Activated CD8-positive, alpha-beta memory T cell treated with anti-CD3 and anti-CD28 coated beads, Interleukin-2, amount 50 U/mL, for 4 hours (primary cell): ENCODE results near the gene DDR1.
"Not testable (repeated sequence)": the region's sequence is repeated elsewhere in the genome, so short reads cannot be mapped to it uniquely, and the experiment has no call there.

Experiments used
- DNase-seq: peaks from one replicate; pipeline ENCODE4 v3.0.0-alpha.2; 2020

DDR1 gene

DNA sequence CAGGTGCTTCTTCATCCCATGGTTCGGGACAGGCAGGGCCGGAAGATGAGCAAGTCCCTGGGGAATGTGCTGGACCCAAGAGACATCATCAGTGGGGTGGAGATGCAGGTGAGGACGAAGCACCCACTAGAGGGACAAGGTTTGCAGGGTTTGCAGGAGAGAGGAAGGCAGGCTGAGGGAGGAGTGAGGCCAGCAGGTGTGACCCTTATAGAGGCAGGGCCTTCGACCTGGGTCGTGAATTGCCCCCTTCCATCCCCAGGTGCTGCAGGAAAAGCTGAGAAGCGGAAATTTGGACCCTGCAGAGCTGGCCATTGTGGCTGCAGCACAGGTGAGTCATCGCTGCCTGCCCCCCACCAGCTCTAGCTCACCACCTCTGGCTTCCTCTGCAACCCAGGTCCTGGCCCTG lies 38.1 kb downstream of the DDR1 start:
- no peak for DNase-seq

DNA sequence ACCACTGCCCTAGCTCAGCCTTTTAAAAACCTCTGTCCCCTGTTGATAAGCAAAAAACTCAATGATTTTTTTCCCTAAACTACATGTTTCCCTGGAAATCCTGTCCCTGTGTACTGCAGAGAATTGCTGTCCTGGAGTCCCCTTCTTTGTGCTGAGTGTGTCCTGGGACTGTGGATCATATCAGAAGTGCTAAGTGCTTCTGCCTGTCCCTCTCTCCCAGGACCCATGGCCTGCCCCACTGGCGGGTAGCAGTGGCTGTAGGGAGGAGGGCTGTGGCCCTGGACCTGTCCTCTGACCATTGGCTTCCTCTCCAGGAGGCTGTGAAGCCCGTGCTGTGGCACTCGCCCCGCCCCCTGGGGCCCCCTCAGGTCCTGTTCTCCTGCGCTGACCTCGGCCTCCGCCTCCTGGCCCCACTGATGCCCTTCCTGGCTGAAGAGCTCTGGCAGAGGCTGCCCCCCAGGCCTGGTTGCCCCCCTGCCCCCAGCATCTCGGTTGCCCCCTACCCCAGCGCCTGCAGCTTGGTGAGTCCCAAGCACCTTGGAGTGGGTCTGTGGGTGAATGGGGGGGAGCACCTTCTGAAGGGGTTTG lies 39.8 kb downstream of the DDR1 start:
- DNase-seq, result not testable (repeated sequence)

DNA sequence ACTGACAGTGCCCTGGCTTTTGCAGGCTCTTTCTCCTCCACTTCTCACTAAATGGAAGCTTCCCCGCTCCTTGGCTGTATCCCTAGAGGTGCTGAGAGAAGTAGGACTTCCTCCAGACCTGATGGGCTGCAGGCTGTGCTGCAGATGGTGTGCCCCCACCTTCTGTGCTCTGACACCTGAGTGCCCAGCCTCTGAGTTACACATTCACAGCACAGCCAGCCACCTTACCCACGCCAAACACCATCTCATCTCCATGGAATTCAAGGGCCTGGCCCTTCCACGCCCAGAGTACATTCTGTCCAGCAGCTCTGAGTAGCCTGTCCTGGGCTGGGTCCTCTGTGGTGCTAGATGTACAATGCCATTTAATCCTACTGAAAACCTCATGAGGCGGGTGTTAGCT lies 42.3 kb downstream of the DDR1 start:
- DNase-seq, result no peak

DNA sequence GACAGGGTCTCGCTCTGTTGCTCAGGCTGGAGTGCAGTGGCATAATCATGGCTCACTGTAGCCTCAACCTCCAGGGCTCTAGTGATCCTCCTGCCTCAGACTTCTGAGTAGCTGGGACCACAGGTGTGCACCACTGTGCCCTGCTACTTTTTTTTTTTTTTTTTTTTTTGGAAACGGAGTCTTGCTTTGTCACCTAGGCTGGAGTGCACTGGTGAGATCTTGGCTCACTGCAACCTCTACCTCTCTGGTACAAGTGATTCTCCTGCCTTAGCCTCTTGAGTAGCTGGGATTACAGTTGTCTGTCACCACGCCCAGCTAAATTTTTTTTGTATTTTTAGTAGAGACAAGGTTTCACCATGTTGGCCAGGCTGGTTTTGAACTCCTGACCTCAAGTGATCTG lies 42.8 kb downstream of the DDR1 start:
- not testable (repeated sequence) for DNase-seq

DNA sequence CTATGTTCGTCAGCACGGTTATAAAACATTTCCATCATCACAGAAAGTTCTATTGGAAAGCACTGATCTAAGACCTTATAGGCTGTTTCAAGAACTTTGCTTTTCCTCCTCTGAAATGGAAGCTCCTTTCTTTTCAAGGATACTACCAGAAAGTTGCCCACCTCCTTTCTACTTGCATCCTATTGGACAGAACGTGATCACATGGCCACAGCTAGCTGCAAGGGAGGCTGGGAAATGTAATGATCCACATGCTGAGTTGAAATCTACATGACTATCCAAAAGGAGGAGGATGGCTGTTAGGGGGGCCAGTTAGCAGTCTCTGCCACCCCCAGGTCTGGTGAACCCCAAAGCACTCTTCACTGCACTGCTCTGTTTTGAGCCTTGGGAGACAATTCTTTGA lies 44.4 kb downstream of the DDR1 start:
- no peak for DNase-seq

DNA sequence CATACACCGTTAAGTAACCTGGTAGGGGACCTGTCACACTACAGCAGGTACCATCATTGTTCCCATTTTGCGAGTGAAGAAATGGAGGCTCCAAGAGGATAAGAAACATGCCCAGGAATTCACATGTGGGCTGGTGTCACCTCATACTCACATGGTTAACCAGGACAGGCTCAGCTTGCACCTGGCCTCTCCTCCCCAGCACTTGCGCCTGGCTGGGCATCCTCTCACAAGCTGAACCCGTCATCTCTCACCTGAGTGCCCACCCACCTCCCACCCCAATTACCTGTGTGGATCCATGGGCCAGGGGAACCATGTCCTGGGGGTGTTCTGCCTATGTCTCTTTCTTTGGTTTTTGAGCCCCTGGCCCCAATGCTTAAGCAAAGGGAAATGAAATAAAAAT lies 46.2 kb downstream of the DDR1 start:
- DNase-seq, result no peak

DNA sequence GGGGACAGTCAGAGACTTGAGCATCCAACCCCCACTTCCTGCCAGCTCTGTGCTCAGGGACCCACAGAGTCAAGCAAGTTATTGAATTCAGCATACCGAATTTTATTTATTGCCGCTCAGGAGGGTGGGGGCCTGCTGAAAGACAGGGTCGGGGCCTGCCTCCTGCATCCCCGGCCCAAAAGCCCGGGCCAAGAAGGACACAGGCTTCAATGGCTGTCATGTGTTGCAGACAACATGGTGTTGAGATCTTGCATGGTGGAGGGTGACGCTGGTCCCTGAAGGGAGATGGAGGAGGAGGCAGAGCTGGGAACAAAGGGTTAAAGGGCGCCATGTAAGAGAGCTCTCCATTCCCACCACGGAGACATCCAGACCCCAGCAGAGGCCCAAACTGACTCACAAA lies 47.0 kb downstream of the DDR1 start:
- no peak for DNase-seq

DNA sequence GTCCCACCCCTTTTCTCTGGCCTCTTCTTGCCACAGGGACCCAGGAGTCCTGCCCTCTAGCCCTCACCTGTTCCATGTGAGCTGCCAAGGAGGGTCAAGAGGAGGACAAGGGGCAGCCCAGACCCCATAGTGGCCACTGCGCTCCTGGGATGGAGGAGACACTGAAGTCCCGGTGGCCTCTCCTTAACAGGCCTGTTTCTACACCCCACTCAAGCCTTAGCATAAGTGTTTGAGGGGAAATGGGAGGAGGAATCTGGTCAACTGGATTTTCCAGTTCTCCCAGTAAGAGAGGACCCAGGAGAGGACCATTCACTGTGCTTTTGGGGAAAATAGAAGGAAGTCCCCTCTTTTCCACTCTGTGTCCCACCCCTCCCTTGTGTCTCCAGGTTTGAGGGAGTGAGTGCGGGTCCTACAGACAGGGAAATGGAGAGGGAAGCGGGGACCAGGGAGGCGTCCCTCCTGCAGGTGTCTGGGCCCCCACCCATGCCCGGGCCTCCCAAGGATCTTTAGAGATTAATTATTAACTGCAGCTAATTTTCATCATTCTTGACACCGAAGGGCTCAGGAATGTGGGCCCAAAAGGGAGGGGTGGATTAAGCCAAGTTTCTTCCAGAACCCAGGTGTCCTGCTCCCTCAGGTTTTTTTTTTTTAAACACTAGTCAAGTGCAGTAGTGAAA lies 47.8 kb downstream of the DDR1 start, which contains the start of gene SFTA2:
Gene SFTA2, minus strand, starts transcription at position 202 of the 677 bp plus-strand sequence. Its CDS starts 74 bp downstream, at position 128.
- no peak for DNase-seq

DNA sequence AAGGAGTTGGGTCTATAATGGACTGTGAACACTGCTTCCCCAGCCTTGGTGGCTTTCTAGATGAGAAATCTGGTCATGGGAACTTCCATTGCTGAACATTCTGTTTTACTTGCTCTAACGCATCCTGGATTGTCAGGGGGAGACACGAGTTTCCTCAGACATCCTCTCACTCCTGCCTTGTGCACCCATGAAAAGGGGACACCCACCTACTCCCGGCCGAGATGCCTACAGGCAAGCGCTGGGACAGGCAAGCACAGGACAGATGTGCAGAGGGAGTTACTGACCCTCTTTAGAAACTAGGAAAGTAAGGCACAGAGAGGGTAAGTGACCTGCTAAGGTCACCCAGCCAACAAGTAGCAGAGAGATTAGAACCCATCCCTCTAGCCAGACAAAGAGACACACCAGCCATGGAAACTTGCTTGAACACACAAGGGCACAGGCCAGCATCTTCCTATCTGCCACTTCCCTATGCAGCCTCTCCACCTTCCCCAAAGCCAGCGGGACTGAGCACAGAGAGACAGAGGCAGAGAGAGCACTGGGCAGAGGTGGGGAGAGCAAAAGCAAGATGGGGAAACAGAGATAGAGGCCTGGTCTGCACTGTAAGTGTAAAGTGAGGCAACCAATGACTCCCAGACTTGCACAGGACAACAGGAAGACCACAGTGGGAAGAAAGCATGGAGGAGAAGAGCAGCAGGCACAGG lies 48.5 kb downstream of the DDR1 start:
- no peak for DNase-seq

DNA sequence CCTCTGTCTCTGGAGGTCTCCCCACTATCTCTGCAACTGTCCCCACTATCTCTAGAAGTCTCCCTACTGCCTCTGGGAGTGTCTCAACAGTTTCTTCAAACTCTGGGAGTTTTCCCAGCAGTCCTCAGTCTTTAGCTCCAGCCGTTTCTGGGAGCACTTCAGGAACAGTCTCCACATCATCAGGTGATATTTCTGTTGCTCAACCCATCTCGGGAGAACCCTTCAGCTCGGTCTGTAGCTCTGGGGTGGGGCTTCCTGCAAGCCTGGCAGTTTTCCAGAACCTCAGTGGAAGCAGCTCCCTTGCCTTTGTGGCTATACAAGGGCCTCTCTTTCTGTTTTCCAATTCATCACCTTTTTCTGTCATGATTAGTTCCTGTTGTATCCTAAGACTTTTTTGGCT lies 50.7 kb downstream of the DDR1 start:
- no peak for DNase-seq

DNA sequence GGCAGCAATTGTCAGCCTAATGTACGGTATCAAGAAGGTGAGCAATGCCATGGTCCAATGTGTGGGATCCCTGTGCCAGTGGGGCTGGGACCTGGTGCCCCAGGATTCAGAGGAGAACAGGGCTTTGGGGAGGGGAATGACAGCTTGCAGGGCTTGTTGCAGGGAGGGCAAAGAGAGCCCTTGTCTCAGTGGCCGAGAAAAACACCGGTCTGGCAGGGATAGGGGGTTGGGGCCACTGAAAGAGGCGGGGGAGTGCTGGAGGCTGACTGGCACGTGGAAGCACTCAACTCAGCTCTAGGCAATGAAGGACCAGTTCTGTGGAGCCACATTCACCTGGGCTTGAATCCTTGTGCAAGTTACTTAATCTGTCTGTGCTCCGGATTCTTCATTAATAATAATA lies 52.9 kb downstream of the DDR1 start:
- no peak for DNase-seq

DNA sequence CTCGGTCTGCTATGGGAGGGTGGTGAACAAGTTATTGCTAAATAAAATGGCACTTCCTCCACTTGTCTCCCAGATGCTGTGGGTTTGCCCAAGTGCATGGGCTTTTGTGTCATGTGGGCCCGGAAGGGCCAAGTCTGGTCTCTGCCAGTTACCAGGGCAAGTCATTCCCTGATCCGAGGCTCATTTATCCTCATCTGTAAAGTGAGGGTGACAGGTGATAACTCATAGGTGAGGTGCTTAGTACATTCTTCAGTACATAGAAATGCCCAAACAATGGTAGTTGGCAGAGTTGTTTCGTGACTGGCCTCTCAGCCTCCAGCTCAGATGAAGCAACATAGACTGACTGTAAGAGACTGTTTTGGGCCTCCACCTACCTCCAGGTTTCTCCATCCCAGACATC lies 54.4 kb downstream of the DDR1 start:
- DNase-seq, result no peak

DNA sequence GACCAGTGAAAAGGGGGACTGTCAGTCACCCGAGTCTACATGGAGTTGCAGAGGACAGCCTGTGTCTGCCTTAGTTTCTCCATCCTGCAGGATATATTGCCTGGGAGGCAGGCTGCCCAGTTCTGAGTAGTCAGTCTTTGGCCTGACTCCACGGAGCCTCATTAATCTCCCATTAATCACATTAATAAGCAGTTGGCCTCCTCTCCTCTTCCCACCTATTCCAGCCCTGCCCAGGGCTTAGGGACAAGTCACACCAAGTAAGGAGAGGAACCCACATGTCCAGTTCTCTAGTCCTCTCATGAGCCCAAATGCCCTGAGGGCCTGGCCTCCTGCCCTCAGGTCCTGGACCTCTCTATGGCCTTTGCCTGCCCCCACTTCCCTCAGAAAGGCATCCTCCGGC lies 55.2 kb downstream of the DDR1 start:
- DNase-seq, result no peak

DNA sequence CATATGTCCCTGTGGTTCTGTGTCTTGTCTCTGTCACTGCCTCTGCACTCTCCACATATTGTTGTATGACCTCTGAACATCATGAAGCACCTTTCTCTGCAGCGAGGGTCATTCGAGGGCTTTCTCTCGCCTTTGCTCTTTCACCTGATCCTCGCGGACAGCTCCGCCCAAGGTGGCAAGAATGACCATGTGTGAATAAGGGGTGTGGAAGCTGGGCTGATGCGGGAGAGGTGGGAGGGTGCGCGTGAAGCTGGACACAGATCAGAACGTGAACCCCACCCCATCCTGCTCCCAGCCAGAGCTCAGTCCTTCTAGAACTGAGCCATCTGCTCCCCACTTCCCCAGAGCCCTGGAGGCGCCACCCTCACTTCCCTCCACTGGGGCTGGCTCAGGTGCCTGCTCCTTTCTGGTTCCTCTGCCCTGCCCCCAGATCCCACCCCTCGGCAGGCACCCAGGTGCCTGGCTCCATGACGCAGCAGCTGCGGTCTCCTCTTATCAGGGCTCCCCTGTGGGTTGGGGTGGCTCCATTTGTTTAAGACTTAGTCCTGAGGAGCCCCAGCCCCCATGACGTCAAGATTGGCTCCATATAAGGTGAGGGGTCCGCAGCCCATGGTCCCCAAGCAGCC lies 56.2 kb downstream of the DDR1 start, which contains the start of gene MUCL3:
Gene MUCL3, plus strand, starts transcription at position 613 of the 626 bp plus-strand sequence. CDS start 27 bp downstream, outside the sequence.
- DNase-seq, result no peak

DNA sequence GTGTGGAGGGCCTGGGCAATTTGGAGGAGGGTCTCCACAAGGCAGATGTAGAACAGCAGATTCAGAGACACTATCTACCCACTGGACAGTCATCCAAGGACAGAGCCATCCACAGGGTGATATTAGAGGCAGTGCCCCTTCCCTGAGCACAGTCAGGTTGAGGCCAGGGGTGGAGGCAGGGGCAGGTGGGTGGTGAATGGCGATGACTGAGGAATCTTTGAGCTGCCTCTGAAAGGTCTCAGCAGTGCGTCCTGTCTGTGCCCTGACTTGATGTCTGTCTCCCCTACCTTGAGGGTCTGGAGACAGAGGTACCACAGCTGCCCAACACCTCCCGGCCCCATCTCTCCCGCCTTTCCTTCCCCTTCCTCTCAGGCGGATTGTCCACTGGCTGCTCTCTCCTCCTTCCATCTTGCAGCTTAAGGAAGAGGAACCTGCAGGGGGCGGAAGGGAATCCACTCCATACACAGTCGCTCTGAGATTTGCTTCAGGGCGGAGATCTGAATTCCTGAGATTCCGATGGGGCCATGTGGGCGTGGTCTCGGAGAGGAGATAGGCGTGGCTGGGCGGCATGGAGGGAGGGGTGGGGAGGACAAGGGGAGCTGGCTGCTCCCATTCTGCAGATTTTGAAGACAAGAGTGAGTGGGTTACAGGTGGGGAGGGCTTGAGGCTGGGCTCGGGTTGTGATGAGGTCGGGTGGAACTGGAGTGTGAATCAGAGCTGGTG lies 58.2 kb downstream of the DDR1 start:
- DNase-seq, result no peak

DNA sequence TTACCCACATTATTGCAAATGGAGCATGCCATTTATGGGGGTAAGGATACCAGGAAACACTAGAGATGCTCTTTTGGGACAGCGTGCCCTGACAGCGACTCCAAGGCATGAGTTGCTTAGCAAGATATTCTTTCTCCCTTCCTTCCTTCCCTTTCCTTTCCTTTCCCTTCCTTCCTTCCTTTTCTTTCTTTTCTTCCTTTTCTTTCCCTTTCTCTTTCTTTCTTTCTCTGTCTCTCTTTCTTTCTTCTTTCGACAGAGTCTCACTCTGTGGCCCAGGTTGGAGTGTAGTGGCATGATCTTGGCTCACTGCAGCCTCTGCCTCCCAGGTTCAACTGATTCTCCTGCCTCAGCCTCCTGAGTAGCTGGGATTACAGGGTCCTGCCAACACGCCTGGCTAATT lies 59.7 kb downstream of the DDR1 start:
- no peak for DNase-seq

DNA sequence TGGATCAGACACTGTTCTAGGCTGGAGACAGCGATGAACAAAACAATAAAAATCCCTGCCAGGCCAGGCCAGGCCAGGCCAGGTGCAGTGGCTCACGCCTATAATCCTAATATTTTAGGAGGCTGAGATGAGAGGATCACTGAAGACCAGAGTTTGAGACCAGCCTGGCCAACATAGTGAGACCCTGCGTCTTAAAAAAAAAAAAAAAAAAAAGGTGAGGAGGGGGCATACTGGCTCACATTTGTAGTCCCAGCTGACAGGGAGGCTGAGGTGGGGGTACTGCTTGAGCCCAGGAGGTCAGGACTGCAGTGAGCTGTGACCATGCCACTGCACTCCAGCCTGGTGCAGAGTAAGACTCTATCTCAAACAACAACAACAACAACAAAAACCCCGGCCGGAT lies 61.0 kb downstream of the DDR1 start:
- DNase-seq, result no peak

DNA sequence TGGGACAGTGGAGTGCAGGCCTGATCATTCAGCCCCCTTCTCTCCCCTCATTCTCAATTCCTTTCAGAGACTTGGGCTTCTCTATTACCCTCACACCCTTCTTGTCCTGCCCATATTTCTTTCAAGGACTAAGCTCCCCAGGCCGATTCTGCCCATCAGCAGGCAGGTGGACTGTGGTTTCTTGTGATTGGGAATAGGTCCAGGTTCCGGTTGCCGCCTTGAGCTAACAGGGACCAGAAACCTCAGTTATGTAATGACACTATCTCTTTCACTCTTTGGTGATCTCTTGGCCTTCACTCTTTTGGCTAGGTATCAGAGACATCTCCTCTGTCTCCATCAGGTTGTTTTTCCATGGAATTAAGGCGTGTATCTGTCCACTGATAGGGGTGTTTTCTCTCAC lies 62.9 kb downstream of the DDR1 start:
- DNase-seq, result no peak

DNA sequence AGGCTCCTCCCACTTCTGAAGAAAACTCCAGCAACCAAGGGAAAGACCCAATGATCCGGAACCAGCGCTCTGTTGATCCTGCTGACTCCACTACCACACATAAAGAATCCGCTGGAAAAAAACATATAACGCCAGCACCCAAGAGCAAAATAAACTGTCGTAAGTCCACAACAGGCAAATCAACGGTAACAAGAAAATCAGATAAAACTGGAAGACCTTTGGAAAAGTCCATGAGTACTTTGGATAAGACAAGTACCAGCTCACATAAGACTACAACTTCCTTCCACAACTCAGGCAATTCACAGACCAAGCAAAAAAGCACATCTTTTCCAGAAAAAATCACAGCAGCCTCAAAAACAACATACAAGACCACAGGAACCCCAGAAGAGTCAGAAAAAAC lies 64.5 kb downstream of the DDR1 start:
- no peak for DNase-seq
